Measurements from ENCODE around the gene ENAH.

DNA sequence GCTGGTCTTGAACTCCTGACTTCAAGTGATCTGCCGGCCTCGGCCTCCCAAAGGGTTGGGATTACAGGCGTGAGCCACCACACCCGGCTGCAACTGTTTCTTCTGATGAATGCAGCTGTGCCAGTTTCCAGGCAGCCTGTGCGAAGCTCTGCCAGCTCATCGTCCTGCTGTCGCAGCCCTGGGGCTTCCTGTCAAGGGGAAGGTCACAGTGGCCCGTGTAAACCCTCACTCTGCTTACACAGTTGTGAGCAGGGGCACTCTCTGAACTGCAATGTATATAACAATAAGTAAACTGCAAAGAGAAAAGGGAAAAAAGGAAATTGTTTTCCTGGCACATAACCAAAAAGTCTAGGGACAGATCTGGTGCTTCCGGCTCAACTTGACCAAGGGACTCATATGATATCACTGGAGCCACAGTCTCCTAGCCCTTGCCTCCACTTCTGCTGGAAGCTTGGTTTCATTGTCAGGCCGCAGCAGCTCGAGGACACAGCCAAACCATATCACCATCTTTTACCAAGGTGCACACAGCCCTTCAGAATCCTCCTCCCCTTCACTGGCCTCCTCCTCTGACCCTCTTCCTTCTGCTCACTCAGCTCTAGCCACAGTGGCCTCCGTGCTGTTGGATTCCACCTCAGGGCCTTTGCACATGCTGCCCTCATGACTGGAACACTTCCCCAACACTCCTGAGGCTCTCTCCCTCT, 202.3 kb downstream of the ENAH start:
- TF ChIP-seq CTCF (IDR thresholded peaks at IDR 0.05): no peak
- no peak for TF ChIP-seq POLR2A (IDR thresholded peaks at IDR 0.05)
